Measurements from ENCODE around the gene COBL. TPM values are rescaled to one million over a fixed set of nuclear protein-coding genes. Genes with fewer than 3 reads are reported as not detected.

Gene COBL
- total RNA-seq, 1 experiment from 2014 or later, result 52.3 TPM

DNA sequence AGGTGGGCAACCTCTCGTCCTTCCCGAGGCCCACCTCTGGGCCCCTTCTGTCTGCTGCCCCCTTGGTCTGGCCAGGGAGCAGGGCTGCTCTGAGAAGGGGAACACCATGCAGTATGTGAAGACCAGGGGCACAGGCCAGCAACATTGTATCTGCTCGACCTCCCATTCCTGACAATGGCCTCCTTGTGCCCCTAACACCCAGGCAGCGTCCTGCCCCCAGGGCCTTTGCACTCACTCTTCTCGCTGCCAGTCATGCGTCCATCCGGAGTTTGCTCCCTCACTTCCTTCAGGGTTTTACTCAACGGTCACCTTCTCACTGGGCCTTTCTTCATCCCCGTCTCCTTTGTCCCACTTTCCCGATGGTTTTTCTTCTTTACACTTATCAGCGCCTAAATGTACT lies 301.0 kb downstream of the COBL start:
- Histone ChIP-seq H4K5ac (ENCODE audit: insufficient read length, low read depth, low read length) (no peak overlapping the region), H3K23ac (ENCODE audit: insufficient read length, low read depth, low read length) (no peak overlapping the region), H4K91ac (ENCODE audit: insufficient read length, low read depth, low read length) (no peak overlapping the region), H3K79me2 (ENCODE audit: insufficient read depth, low read length) (no peaks in the 10 kb centered on the region), H2BK20ac (ENCODE audit: low read depth, low read length, poor library complexity, severe bottlenecking) (no peak overlapping the region), H2AK5ac (ENCODE audit: insufficient read length, low read length) (no peak overlapping the region), H3K56ac (ENCODE audit: insufficient read length, low read depth, low read length) (no peak overlapping the region), H3K4me1 (ENCODE audit: insufficient read depth, low read length) (no peaks in the 10 kb centered on the region; the same call in 1 of the 2 replicates), H2BK12ac (ENCODE audit: insufficient read length, low read depth, low read length) (no peak overlapping the region), H3K14ac (ENCODE audit: insufficient read depth, low read length) (no peak overlapping the region), H2BK120ac (ENCODE audit: low read depth, low read length, poor library complexity, severe bottlenecking) (no peak overlapping the region), H3K23me2 (ENCODE audit: insufficient read length, low read depth, low read length, poor library complexity, severe bottlenecking) (no peaks in the 10 kb centered on the region), H4K20me1 (ENCODE audit: control insufficient read depth, insufficient read depth, insufficient read length) (no peaks in the 10 kb centered on the region), H2AFZ (ENCODE audit: low read length) (no peak overlapping the region), H3K18ac (ENCODE audit: insufficient read length, low read depth, low read length) (no peak overlapping the region), H3K9me3 (ENCODE audit: control insufficient read depth, low read depth, low read length) (no peaks in the 10 kb centered on the region), H3K79me1 (ENCODE audit: insufficient read depth, low read depth, low read length, poor library complexity, severe bottlenecking) (no peaks in the 10 kb centered on the region), H2BK15ac (ENCODE audit: low read depth, low read length) (no peak overlapping the region), H2BK5ac (ENCODE audit: insufficient read length, low read length) (no peak overlapping the region), H3T11ph (ENCODE audit: low read length) (no peak overlapping the region), H4K8ac (replicated peaks; ENCODE audit: insufficient read length, low read depth, low read length) (no peak overlapping the region), H3K9ac (ENCODE audit: extremely low read depth, insufficient read length, low read length) (no peak overlapping the region), H3K27me3 (ENCODE audit: insufficient read depth, low read length) (no peaks in the 10 kb centered on the region), H3K4me2 (ENCODE audit: insufficient read depth, insufficient read length, low read length) (no peak overlapping the region), H3K4ac (ENCODE audit: low read depth, low read length) (no peak overlapping the region), H3K27ac (ENCODE audit: insufficient read length, low read depth, low read length) (no peak overlapping the region)
- TF ChIP-seq, protein P1, sequence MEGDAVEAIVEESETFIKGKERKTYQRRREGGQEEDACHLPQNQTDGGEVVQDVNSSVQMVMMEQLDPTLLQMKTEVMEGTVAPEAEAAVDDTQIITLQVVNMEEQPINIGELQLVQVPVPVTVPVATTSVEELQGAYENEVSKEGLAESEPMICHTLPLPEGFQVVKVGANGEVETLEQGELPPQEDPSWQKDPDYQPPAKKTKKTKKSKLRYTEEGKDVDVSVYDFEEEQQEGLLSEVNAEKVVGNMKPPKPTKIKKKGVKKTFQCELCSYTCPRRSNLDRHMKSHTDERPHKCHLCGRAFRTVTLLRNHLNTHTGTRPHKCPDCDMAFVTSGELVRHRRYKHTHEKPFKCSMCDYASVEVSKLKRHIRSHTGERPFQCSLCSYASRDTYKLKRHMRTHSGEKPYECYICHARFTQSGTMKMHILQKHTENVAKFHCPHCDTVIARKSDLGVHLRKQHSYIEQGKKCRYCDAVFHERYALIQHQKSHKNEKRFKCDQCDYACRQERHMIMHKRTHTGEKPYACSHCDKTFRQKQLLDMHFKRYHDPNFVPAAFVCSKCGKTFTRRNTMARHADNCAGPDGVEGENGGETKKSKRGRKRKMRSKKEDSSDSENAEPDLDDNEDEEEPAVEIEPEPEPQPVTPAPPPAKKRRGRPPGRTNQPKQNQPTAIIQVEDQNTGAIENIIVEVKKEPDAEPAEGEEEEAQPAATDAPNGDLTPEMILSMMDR (conservative IDR thresholded peaks at IDR 0.05), result no peak
- no peaks in the 10 kb centered on the region for H3K9me3 Mint-ChIP-seq
- no peak overlapping the region for H3K4me3 Mint-ChIP-seq
- H3K27me3 Mint-ChIP-seq (ENCODE audit: low read depth), result peaks cover 2% of the 10 kb centered on the region; the same call in 1 of the 2 replicates
- WGBS (ENCODE audit: extremely low coverage, insufficient read length, low lambda C conversion rate), result no CpG with 5 or more reads among the region's 11 CpGs
- peaks cover 6 to 8% (median 8%) of the 10 kb centered on the region in 3 experiments; a peak in 6 of 7 replicates for H3K36me3 Mint-ChIP-seq (ENCODE audit: insufficient read depth in 1 of 3, low read depth in 3 of 3)
- H3K4me1 Mint-ChIP-seq, result no peaks in the 10 kb centered on the region; a peak in 1 of 4 replicates
- H3K27ac Mint-ChIP-seq, result peak overlapping the region in 1 of 3 experiments; percentile 19; a peak in 1 of 7 replicates
- DNase-seq, result no peak

Measured in H9 (cell line).